Left kidney (tissue), 2 donors: ENCODE data around the gene CDH4. TPM values are rescaled to one million over a fixed set of nuclear protein-coding genes. Genes with fewer than 3 reads are reported as not detected.
A peak's percentile ranks its signal among the peaks of the same experiment; 100 is the strongest.
"Not testable (repeated sequence)": the region's sequence is repeated elsewhere in the genome, so short reads cannot be mapped to it uniquely, and the experiment has no call there.

ENCODE experiments used
- DNase-seq: peaks from one replicate; pipeline ENCODE4 v3.0.0-alpha.2; 2013
- polyA plus RNA-seq: library from polyadenylated mRNA; unstranded; fragments of 120-200 nt; gene quantifications from one replicate; pipeline ENCODE4 v1.2.1, GENCODE V29; 2013; ENCODE audit not compliant: insufficient read length

Gene CDH4
- polyA plus RNA-seq, 1 donor: 7.3 TPM

DNA sequence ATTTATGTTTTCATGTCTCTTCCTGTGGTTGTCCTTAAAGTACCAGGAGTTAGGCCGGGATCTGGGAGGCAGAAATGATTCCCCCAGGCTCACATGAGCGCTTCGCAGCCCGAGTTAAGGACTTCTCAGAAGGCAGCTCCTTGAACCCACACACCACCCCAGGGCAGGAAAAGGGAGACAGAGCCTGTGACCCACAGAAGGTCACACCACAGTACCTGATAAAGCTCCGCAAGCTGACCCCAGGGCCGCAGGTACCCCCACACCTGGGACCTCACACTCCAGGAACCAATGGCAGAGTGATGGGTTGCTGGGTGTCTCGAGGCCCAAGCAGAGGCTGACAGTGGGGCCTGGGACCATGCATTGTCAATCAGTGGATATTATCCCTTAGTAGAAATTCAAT, 207.6 kb downstream of the CDH4 start:
- DNase-seq: no peak

DNA sequence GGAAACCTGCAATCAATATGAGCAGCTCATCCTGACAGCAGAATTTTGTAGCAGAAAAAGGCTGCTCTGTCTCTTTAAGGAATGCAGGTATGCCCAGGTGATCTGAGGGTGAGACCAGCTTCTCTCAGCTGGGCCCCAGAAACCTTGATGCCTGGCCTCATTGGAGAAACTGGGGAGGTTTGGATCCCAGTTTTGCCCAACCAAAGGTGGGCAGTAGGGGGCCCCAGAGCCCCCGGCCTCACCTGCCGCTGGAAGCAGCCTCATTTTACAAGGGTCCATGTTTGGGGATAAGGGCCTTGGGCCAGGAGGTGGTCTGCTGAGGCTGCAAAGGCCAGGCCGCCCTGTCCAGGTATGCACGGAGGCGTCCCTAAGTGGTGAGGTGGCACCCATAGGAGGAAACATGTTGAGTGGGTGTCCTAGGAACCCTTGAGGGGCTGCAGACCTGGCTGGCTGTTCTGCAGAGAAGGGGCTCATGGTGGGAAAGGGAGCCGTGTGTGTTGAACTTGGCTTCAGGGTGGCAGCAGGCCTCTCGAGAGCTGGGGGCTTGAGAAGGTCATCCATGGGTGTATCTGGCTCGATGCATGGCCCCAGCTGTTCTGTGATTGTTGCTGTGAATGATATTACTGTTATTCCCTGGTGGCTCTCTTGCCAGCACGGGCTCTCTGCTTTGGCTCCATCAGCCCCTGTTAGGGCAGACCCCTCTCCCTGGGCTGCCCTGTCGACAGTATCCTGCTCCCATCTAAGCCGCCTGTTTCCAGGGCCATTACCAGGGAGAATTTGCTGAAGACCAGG, 208.4 kb downstream of the CDH4 start:
- no peak for DNase-seq

DNA sequence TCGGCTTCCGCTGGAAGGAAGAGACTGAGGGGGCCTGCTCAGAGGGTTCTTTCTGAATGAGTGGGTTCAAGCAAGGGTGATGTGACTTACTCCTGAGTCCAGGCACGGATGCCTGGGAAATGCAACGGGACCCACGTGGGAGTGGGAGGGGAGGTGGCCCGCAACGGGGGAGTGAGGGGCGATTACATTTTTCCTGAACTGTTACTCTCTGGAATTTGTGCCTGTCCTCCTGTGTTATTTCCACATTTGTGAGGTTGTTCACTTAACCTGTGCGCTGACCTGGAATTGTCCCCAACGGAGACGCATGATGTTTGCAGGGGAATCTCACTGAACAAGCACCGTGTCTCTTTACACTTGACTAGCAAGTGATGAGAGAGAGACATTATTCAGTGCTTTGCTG, 209.4 kb downstream of the CDH4 start:
- peak; percentile 55 for DNase-seq

DNA sequence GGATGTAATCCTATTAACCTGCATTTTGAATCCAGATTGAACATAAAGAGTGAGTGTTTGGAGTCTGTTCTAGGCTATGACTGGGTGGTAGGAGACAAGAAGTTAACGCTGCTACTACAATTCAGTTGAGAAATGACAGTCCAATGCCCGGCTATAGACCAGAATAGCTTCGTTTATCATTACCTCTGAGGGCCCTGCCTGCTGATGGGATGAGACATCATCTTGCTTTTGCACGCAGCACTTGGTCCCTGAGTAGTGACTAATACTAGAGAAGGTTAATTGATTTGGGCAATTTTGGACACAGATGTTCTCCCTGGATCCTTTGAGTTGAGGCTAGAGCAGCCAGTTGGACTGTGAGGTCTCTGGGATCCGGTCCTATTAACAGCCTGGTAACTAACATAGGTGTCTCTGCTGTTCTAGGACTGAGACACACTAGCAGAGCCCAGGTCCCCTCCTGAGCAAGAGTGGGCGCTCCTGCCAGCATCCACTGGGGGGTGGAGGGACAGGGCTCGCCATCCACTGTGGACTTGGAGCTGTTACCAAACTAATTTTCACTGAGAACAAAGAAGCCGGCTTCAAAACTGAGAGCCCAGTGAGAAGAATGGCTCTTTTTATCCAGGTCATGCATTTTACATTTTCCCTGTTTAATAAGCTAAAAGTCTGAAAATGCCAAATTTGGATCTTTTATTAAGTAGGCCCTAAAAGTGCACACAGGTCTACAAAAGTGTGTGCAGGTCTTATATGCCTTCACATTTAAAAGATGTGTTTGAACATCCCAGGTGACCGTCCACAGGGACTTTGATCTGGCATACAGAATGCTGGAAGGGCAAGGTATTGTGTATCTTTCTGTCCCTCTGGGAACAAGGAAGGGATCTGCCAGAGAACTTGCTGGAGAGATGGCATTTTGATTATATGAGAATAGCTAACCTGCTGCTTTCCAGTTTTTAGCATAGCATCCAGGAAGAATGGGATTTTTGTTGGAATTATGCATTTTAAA, 212.5 kb downstream of the CDH4 start:
- no peak for DNase-seq

DNA sequence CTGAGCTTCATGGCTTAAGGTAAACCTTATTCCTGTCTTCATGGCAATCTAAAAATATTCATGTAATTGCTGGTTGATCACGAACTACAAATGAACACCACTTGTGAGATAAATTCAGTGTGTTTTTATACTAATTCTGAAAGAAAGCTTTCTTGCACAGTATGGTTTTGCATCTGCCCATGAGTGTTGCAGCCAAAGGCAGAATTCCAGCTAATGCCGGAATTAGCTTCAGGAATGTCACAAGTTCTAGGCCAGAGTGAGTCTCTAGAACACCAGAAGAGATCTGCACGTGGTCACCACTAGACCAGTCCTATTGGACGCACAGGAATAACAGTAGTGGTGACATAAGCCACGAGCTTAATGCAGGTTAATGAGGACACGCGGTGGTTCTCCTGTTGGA, 223.7 kb downstream of the CDH4 start:
- no peak for DNase-seq

DNA sequence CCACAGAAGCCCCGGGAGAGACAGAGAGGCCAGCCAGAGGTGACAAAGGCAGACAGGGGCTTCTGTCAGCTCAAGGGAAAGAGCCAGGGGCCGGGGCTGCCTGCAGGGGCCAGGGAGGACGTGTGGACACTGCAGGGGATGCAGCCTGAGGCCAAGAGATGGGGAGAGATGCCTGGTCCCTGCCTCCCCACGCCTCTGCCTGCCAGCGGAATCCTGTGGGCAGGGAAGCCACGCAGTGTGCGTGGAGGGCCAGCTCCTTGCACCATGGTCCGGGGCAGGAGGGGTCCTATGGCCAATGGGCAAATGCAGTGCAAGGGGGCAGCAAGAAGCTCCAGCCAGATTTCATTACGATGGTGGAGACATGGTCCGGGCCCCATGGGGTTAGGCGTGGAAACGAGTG, 224.9 kb downstream of the CDH4 start:
- DNase-seq: no peak

DNA sequence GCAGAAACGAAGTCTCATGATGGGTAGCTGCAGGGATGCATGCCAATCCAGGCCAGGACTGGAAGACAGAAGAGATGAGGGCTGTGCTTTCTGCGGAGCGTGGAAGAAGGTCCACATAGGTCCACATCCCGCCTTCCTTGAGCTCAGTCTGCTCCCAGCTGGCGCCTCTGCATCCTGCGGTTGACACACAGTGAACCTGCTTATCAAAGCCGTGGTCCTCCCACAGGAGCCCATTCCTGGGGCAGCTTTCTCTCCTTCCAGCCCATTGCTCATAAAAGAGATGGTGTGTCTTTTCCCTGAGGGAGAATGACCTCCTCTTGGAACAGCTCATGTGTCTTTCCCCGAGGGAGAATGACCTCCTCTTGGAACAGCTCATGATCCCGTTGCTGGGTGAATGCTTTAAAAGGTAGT, 225.4 kb downstream of the CDH4 start:
- DNase-seq: peak; percentile 21

DNA sequence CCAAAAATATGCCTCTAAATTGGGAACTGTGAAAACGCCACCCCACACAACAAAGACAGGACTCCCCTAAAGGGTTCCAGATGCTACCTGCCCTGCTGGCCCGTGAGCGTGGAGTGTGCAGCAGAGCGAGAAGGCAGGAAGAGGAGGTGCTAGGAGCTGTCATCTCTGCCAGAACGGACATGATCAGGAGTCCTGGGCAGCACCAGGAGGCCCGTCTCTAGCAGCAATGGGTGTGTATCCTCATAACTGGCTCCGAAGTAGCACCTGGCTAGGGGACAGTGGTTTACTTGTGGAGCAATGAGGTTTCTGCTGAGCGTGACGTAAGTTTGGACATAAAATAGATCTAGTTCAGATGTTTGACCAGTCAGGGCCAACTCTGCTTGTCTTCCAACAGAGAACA, 226.0 kb downstream of the CDH4 start:
- DNase-seq: no peak

DNA sequence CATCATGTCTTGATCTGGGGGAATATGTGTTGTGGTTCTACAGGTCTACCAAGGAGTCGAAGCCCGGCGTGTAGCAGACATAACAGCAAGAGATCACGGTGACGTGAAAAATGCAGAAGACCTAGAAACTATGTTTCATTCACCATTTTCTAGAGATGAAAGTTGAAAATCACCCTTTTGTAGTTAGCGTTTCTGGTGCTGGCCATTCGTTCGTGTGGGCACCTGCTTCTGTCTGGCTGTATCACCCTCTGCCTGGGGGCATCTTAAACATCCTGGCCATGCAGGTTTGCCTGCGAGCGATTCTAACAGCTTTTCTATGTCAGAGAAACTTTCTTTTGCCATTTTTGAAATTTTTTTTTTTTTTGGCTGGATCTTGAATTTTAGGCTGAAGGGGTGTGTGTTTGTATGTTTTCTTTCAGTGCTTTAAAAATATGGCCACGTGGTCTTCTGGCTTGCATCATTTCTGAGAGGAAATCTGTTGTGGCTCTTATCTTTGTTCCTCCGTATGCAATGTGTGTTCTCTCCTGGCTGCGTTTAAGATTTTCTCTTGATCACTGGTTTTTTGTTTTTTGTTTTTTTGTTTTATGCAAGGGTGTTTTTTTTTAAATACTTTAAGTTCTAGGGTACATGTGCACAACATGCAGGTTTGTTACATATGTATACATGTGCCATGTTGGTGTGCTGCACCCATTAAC, 226.7 kb downstream of the CDH4 start:
- no peak for DNase-seq

DNA sequence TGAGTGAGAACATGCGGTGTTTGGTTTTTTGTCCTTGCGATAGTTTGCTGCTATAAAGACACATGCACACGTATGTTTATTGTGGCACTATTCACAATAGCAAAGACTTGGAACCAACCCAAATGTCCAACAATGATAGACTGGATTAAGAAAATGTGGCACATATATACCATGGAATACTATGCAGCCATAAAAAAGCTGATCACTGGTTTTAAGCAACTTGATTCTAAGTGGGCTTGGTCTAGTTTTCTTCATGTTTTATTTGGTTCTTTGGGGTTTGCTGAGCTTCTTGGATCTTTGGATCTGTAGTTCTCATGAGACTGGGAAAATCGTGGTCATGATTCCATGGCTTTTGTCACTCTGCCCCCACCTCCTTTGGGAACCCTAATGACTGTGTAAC, 227.4 kb downstream of the CDH4 start:
- not testable (repeated sequence) for DNase-seq

DNA sequence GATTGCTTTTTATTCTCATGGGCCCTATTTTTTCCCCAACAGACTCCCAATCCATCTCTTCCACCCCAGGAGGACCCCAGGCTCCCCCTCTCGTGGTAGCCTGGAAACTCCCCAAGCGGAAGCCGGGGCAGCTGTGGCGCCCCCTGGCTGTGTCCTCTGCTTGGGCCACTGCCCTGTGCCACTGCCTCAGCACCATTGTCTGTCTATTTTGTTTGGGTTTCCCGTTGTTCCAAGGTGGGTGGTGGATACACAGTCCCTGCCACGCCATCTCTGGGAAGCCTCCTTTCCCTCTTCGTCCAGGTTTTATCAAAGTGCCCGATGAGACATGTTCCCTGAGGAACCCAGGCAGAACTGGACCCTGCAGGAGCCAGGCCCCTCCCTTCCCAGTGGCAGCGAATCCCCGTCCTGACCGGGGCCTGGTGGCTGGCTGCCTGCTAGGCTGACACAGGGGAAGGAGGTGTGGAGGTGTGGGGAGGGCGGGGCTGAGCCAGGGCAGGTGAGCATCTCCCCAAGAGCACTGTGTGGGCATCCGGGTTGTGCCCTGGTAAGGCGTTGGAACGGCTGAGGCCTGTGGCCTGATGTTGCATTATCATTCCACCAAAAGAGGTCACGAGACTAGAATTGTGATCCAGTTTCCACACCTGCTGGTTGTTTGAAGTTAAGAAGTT, 228.2 kb downstream of the CDH4 start:
- DNase-seq: no peak

DNA sequence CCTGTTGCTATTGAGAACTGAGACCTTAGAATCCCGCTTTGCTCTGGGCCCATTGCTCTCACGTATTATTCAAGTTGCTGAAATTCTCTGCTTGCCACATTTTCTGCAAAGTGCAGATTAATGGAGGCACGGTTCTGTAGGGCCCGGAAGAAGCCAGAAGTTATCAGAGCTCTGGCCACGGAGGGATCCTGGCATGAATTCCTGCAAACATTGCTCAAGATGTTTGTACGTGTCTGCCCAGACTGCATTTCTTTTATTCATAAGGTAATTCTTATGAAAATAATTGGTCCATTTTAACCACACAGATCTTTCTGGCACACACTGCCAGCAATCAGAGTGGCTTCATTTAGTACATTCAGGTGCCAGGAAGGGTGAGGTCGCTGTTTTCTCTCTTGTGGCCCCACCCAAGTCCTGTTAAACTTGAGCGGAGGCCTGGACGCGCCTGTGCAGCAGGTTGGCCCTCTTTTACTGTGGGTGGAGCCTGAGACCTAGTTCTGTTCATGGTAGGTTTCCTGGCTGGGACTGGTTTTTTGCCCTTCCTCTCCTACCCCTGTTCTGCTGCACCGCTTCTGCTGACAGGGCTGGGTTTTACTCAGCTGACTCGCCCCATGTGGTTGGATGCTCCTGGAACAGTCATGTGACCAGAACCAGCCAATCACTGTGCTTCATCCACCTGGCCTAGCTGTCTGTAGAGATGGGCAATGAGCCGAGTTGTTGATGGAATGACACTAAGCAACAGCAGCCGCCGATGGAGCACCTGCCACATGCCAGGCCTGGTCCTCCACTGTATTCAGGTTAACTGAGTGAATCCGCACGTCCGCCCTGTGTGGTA, 230.2 kb downstream of the CDH4 start:
- DNase-seq: no peak

DNA sequence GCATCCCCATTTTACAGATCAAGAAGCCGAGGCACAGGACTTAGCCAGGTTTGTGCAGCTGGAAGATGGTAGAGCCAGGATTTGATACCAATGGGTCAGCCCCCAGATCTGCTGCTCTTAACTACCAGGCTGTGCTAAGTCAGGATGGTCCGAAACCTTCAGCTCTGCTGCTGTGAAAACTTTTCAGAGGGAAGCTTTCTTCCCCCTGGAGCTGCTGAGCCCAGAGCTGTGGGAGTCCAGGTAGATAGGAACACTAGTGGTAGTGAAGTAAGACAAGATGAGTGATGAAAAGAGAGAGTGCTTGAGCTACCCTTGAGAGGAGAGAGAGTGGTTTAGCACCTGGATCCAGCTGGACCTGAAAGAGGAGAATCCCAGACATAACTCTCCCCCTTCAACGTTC, 230.8 kb downstream of the CDH4 start:
- no peak for DNase-seq

DNA sequence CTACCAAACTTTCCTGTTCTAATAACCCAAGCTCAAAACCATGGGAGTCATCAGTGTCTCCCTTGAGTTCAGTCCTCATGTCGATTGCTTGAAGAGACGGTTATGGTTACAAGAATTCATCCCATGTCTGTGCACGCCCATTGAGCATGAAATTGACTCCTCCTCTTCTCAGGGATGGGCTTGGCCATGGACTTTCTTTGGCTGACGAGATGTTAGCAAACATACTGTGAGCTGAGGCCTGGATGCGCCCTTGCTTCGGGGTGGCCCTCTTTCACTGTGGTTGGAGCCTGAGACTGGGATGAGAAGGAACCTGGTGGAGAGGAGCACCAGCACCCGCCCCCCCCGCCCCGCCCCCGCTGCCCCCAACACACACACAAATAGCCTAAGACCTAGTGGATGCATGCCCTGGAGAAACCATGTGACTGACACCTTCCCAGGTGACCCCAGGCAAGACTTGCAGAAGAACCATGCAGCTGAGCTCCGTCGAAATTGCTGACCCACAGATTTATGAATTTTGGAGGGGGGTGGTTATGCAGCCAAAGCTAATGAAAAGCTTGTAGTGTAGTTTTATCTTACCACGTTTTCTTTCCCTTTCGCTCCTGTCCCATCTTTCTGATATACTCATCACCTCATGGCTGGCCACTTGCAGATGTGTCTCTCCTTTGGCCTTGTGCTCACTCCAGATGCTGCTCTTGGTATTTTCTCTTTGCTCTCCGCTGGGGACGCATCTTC, 231.4 kb downstream of the CDH4 start:
- DNase-seq: no peak

DNA sequence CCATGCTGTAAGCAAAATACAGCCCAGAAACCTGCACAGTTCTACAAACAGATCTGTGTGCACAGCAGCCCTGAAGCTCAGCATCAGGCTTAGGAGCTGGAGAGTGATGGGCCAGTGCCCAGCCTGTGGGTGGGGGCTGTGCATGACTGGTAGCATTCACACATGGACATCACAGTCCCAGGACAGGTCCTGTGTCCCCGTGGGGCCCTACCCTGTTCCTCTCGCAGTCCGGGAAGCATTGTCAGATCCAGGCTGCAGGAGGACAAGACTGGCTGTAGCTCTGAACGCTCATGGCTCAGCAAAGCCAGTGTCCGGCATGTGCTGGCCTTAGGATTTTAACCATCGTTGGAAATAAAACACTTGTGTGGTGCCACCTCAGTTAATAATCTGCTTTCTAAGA, 234.1 kb downstream of the CDH4 start:
- DNase-seq: no peak

DNA sequence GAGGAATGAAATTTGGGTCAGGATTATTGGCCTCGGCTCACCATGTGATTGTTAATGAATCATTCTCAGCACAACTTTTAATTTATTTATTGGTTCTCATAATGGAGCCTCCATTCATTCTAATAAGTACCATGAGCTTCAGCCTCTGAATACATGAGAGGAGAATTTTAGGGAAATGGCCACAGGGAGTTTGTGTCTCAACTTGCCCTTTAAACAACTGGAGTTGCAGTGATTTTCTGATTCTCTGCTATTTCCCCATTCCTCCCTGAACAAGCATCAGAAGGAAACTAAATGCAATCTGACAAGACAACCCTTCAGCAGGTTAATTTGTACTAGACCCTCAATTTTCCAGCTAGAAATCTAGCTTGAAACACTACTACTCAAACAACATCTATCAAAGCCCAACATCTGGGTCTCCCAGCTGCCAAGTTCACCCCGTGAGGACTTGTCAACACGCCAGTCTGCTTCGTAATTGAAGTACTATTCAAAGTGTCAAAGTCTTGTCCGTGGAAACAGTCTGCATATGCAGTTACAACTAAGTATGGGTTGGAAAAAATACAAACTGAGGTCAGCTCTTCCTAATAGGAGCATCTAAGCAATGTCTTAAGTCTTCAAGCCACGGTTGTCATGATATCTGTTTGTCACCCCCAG, 235.4 kb downstream of the CDH4 start:
- no peak for DNase-seq

DNA sequence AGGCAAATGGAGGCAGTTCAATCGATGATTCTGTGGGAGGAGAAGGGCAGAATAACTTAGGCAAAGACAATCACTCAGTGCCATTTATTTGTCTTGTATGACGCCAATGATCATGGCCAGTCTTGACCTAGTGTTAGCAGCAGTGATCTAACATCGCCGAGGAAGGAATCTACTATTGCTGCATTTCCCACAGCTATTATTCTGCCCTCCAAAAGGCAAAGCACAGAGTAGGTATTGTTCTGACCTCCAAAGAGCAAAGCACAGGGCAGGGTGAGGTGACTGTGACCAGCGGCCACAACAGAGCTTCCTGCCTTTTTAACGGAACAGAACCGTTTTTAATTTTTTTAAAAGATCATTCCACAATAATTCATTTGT, 235.9 kb downstream of the CDH4 start:
- DNase-seq: no peak

DNA sequence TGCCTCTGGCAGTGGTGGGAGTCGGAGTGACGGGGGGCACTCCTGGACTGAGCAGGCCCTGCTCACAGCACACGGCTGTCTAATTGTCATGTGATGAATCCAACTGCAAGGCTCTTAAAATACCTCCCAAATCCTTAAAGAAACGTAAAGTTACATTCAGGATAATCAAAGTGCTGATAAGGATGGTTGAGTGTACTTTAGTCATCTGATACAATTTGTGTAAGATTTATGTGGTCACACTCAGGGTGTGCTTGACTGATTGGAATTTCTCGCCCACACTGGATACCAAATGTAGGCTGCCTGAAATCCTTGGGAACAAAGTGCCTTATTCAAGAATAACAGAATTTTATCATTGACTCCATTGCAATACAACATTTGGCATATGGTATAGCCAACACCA, 238.7 kb downstream of the CDH4 start:
- DNase-seq: no peak

DNA sequence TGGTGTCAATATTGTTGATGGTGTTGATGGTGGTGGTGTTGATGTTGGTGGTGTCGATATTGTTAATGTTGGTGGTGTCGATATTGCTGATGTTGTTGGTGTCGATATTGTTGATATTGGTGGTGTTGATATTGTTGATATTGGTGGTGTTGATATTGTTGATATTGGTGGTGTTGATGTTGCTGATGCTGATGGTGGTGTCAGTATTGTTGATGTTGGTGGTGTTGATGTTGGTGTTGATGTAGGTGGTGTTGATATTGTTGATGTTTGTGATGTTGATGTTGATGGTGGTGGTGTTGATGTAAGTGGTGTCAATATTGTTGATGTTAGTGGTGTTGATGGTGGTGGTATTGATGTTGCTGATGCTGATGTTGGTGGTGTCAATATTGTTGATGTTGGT, 240.0 kb downstream of the CDH4 start:
- no peak for DNase-seq

DNA sequence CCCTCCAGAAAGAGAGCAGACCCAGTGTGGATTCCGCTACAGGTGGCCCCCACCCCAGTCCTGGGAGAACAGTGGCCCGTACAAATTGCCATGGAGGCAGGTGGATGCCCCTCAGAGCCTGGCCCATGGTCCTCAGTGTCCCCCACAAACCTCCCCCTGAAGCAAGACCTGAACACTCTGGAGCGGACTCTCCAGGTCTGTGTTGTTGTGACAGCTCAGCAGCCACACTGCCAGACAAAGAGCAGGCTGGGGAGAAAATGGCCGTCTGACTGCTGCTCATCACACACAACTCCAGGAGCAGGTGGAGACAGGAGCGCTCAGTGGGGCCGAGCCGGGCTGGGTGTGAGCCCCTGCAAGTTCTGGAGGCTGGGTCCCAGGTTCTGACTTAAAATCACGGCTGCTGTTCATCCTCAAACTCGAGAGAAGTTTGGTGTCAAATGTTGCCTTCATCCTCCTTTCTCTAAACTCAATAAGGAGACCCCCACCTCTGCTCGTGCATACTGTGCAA, 241.8 kb downstream of the CDH4 start:
- no peak for DNase-seq
